ENCODE measurements around the gene PPM1H. TPM values are rescaled to one million over a fixed set of nuclear protein-coding genes. Genes with fewer than 3 reads are reported as not detected.

Gene PPM1H
- total and polyA plus RNA-seq, 2 of the 8 experiments (the other 6 are each of a cell fraction or from before 2014, with no cell fraction given): 16.4 to 36.1 TPM

DNA sequence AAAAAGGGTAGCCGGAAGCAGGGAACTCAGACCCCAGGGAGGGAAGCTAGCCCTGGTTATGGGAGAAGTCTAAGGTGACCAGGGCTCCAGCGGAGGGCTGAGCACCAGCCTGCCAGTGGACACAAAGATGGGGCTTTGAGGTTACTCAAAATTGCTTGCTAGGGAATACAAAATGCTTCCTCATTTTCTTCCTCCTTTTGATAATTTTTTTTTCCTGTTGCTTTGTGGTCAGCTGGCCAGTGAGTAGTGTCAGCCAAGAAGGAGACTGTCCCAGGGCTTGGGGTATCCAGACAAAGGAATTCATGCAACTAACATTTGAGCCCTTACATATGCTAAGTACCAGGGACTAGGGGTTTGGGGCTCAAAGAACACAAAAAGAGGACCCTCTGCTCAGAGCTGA lies 206.2 kb downstream of the PPM1H start:
- Histone ChIP-seq H3K79me2 (ENCODE audit: control insufficient read depth in 1 of 2, insufficient read depth in 2 of 2, low read length in 2 of 2) (peaks cover 2 to 3% of the 10 kb centered on the region in 2 experiments; a peak in 2 of 4 replicates), H3K4me3 (ENCODE audit: extremely low read depth in 1 of 4, insufficient read depth in 2 of 4, low read depth in 3 of 4, low read length in 4 of 4) (no peak overlapping the region), H3K27ac (ENCODE audit: low read depth, low read length) (no peak overlapping the region), H2AFZ (ENCODE audit: low read length) (no peak overlapping the region), H2BK5ac (ENCODE audit: low read depth, low read length) (peak overlapping the region; percentile 85), H3K36me3 (ENCODE audit: control insufficient read depth in 2 of 4, insufficient read depth in 4 of 4, low read length in 3 of 4) (no peaks in the 10 kb centered on the region), H2BK15ac (ENCODE audit: low read length) (0 out of 2 replicates have a peak overlapping the region, but pooled peaks have one; percentile 76), H4K5ac (ENCODE audit: insufficient read length, low read depth, low read length) (no peak overlapping the region), H2AK5ac (ENCODE audit: low read depth, low read length) (peak overlapping the region; percentile 92; the same call in 1 of the 2 replicates), H2BK20ac (ENCODE audit: low read length) (peak overlapping the region; percentile 87; the same call in 1 of the 2 replicates), H3K27me3 (replicated peaks in 1 of 4; ENCODE audit: control insufficient read depth in 3 of 4, extremely low read depth in 1 of 4, insufficient read depth in 3 of 4, low read length in 3 of 4) (no peaks in the 10 kb centered on the region), H3K4ac (replicated peaks; ENCODE audit: insufficient read length, low read depth, low read length) (peak overlapping the region; percentile 7), H3K4me1 (replicated peaks in 1 of 4; ENCODE audit: control insufficient read depth in 3 of 4, insufficient read depth in 4 of 4, low read length in 3 of 4) (peaks cover 15 to 25% (median 20%) of the 10 kb centered on the region in 4 experiments), H3K14ac (ENCODE audit: insufficient read length) (no peak overlapping the region), H4K8ac (ENCODE audit: extremely low read depth, insufficient read depth, low read length) (no peak overlapping the region; the same call in 1 of the 2 replicates), H3K9ac (replicated peaks in 1 of 4; ENCODE audit: extremely low read depth in 1 of 4, low read depth in 3 of 4, low read length in 3 of 4) (no peak overlapping the region), H3K79me1 (ENCODE audit: low read depth, low read length) (no peaks in the 10 kb centered on the region), H3K4me2 (ENCODE audit: insufficient read depth in 1 of 2, low read depth in 2 of 2, low read length in 2 of 2) (0 out of 4 replicates have a peak overlapping the region, but pooled peaks of 1 of the 2 experiments have one; percentile 21), H3K9me3 (ENCODE audit: insufficient read depth in 2 of 2, low read depth in 1 of 2, low read length in 1 of 2) (no peaks in the 10 kb centered on the region), H3K18ac (ENCODE audit: extremely low read depth, low read length) (peak overlapping the region; percentile 81), H3K23me2 (ENCODE audit: low read depth, low read length) (no peaks in the 10 kb centered on the region), H2BK12ac (ENCODE audit: low read depth, low read length) (peak overlapping the region; percentile 98), H4K91ac (replicated peaks; ENCODE audit: insufficient read length, low read length) (peak overlapping the region; percentile 8), H4K20me1 (replicated peaks in 1 of 2; ENCODE audit: control insufficient read depth in 1 of 2, insufficient read depth in 2 of 2, low read length in 2 of 2) (no peaks in the 10 kb centered on the region), H3K56ac (replicated peaks; ENCODE audit: insufficient read length, low read depth, low read length) (no peak overlapping the region), H3K23ac (ENCODE audit: insufficient read length) (no peak overlapping the region), H2BK120ac (replicated peaks; ENCODE audit: low read depth, low read length) (peak overlapping the region; percentile 13)
- 95% methylated on average over 2 of the region's 2 CpGs; no CpG with 5 or more reads in 1 of the 2 experiments for WGBS, 2 experiments (ENCODE audit: extremely low coverage in 1 of 2, insufficient coverage in 1 of 2, insufficient read length in 1 of 2, insufficient replicate concordance in 2 of 2, low coverage in 1 of 2, low lambda C conversion rate in 2 of 2, missing lambda C conversion rate in 1 of 2)
- CTCF ChIA-PET (ENCODE audit: partially characterized antibody): interaction anchor here (1.2 to 2.1 kb wide), 5 partner anchors 11 to 340 kb away, joined by 3 to 5 read pairs (median 3); no protein-coding TSS in a partner anchor
- POLR2A ChIA-PET (ENCODE audit: partially characterized antibody): interaction anchor here (0.7 to 1.0 kb wide), 2 partner anchors 9 to 44 kb away, joined by 3 read pairs; no protein-coding TSS in a partner anchor
- TF ChIP-seq PHF8 (conservative IDR thresholded peaks at IDR 0.05; ENCODE audit: low read depth, low read length) (no peak), HDAC6 (IDR thresholded peaks at IDR 0.05; ENCODE audit: low read depth, low read length) (no peak), CBX8 (IDR thresholded peaks at IDR 0.05; ENCODE audit: borderline replicate concordance, low read depth, low read length) (no peak), BRCA1 (IDR thresholded peaks at IDR 0.05; ENCODE audit: low read depth, low read length) (no peak), ZNF274 (IDR thresholded peaks at IDR 0.05; ENCODE audit: borderline replicate concordance, extremely low read depth, low read length) (no peak), TAF1 (IDR thresholded peaks at IDR 0.05; ENCODE audit: low read depth, low read length) (no peak), SP2 (IDR thresholded peaks at IDR 0.05; ENCODE audit: low read length) (no peak), TEAD4 (IDR thresholded peaks at IDR 0.05; ENCODE audit: low read depth, low read length) (no peak), BACH1 (IDR thresholded peaks at IDR 0.05; ENCODE audit: low read length) (no peak), SRF (IDR thresholded peaks at IDR 0.05; ENCODE audit: low read depth, low read length) (no peak), RFX5 (IDR thresholded peaks at IDR 0.05; ENCODE audit: borderline replicate concordance, low read depth, low read length) (no peak)
- TF ChIP-seq, protein P1, sequence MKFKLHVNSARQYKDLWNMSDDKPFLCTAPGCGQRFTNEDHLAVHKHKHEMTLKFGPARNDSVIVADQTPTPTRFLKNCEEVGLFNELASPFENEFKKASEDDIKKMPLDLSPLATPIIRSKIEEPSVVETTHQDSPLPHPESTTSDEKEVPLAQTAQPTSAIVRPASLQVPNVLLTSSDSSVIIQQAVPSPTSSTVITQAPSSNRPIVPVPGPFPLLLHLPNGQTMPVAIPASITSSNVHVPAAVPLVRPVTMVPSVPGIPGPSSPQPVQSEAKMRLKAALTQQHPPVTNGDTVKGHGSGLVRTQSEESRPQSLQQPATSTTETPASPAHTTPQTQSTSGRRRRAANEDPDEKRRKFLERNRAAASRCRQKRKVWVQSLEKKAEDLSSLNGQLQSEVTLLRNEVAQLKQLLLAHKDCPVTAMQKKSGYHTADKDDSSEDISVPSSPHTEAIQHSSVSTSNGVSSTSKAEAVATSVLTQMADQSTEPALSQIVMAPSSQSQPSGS (IDR thresholded peaks at IDR 0.05; ENCODE audit: low read length): no peak
- no peak for FAIRE-seq
- no peak for DNase-seq (ENCODE audit: low read depth in 1 of 2, low spot score in 2 of 2)
